OCI-LY3 (cell line): ENCODE measurements around the gene FADS3.

Source experiments
- H2AFZ ChIP-seq: fragments of 200-600, 300-600 bp; shearing (Covaris generic); 2 replicates; pipeline ENCODE4 v1.6.0; 2014; ENCODE audit warnings: antibody characterized with exemption, low read depth, low read length
- H3K27ac ChIP-seq: fragments of 200-600, 300-600 bp; sonication (generic); 2 replicates; pipeline ENCODE4 v1.5.1; 2014; ENCODE audit warnings: mild to moderate bottlenecking, low read length, moderate library complexity, mixed read lengths
- H3K27me3 ChIP-seq: fragments of 200-600, 300-600 bp; sonication (generic); 2 replicates; pipeline ENCODE4 v1.6.1; 2014; ENCODE audit warnings: low read depth, low read length, mixed read lengths
- H3K36me3 ChIP-seq: fragments of 200-600, 300-600 bp; sonication (generic); replicated peaks from 2 replicates; pipeline ENCODE3; 2014; ENCODE audit warnings: low read depth, low read length, mixed read lengths
- H3K4me1 ChIP-seq: fragments of 300-600, 200-600 bp; sonication (generic); 2 replicates; pipeline ENCODE4 v1.6.1; 2014; ENCODE audit warnings: low read length, mixed read lengths
- H3K4me2 ChIP-seq: fragments of 200-600, 300-600 bp; sonication (generic); 2 replicates; pipeline ENCODE4 v1.6.1; 2014; ENCODE audit warnings: low read length, mixed read lengths
- H3K4me3 ChIP-seq: fragments of 300-600, 200-600 bp; sonication (generic); 2 replicates; pipeline ENCODE4 v1.5.1; 2014; ENCODE audit warnings: antibody characterized with exemption, mild to moderate bottlenecking, low read length, moderate library complexity
- H3K79me2 ChIP-seq: fragments of 300-600, 200-600 bp; shearing (Covaris generic); 2 replicates; pipeline ENCODE4 v1.6.1; 2014; ENCODE audit warnings: mild to moderate bottlenecking, low read length, mixed read lengths
- H3K9ac ChIP-seq: fragments of 300-600, 200-600 bp; shearing (Covaris generic); 2 replicates; pipeline ENCODE4 v1.6.0; 2014; ENCODE audit warnings: mild to moderate bottlenecking, low read length, moderate library complexity
- H3K9me3 ChIP-seq: fragments of 200-600, 300-600 bp; shearing (Covaris generic); 2 replicates; pipeline ENCODE4 v1.6.1; 2014; ENCODE audit warnings: low read length, mixed read lengths; ENCODE audit not compliant: insufficient read depth
- H4K20me1 ChIP-seq: fragments of 200-600, 300-600 bp; sonication (generic); 2 replicates; pipeline ENCODE4 v1.6.1; 2016; ENCODE audit warnings: low read length, mixed read lengths; ENCODE audit not compliant: insufficient read depth
- CTCF ChIP-seq: fragments of 200-600, 300-600 bp; sonication (generic); IDR thresholded peaks from 2 replicates; pipeline ENCODE4 v1.5.1; 2014; ENCODE audit warnings: antibody characterized with exemption, low read length, low read depth
- EZH2phosphoT487 ChIP-seq: fragments of 200-600 bp; shearing (Covaris generic); IDR thresholded peaks from 2 replicates; pipeline ENCODE4 v1.6.1; 2018; ENCODE audit warnings: antibody characterized with exemption, mixed run types, low read depth

Gene FADS3

GRCh38 chr11:61917334-61918109 is 26.2 kb upstream of the FADS3 start, which contains the start of gene RAB3IL1:
RAB3IL1 (minus strand) TSS chr11:61917566; CDS start chr11:61917367, 199 bp downstream.
- Histone ChIP-seq H3K9ac (no peak within 1 kb of the TSS), H3K4me3 (no peak within 1 kb of the TSS), H3K27me3 (peaks cover 13% of the 10 kb centered on the region; the same call in 1 of the 2 replicates), H3K36me3 (no peaks in the 10 kb centered on the region), H3K79me2 (no peaks in the 10 kb centered on the region), H4K20me1 (no peaks in the 10 kb centered on the region), H3K4me1 (no peaks in the 10 kb centered on the region), H3K27ac (no peak within 1 kb of the TSS), H3K4me2 (no peak within 1 kb of the TSS), H2AFZ (no peak within 1 kb of the TSS), H3K9me3 (no peaks in the 10 kb centered on the region)
- TF ChIP-seq EZH2phosphoT487 = no peak
- no peak for TF ChIP-seq CTCF

GRCh38 chr11:61916737-61917333 is 25.5 kb upstream of the FADS3 start:
- Histone ChIP-seq H4K20me1 (no peaks in the 10 kb centered on the region), H3K4me1 (no peaks in the 10 kb centered on the region), H3K9ac (no peak overlapping the region), H3K4me2 (no peak overlapping the region), H3K79me2 (no peaks in the 10 kb centered on the region), H3K36me3 (no peaks in the 10 kb centered on the region), H3K27ac (no peak overlapping the region), H3K9me3 (no peaks in the 10 kb centered on the region), H2AFZ (no peak overlapping the region), H3K4me3 (no peak overlapping the region), H3K27me3 (peaks cover 13% of the 10 kb centered on the region; the same call in 1 of the 2 replicates)
- TF ChIP-seq EZH2phosphoT487 (no peak), CTCF (no peak)

GRCh38 chr11:61914471-61915171 is 23.3 kb upstream of the FADS3 start:
- no peak overlapping the region for H3K27ac ChIP-seq
- H2AFZ ChIP-seq = no peak overlapping the region
- H3K27me3 ChIP-seq = 0 out of 2 replicates have a peak, but pooled peaks cover 7% of the 10 kb centered on the region
- H3K9me3 ChIP-seq = no peaks in the 10 kb centered on the region
- no peak overlapping the region for H3K4me3 ChIP-seq
- H3K79me2 ChIP-seq = no peaks in the 10 kb centered on the region
- no peak overlapping the region for H3K9ac ChIP-seq
- no peaks in the 10 kb centered on the region for H3K4me1 ChIP-seq
- no peak overlapping the region for H3K4me2 ChIP-seq
- H3K36me3 ChIP-seq = no peaks in the 10 kb centered on the region
- no peak for TF ChIP-seq EZH2phosphoT487
- no peak for TF ChIP-seq CTCF
- no peaks in the 10 kb centered on the region for H4K20me1 ChIP-seq
